Cardiac muscle cell (in vitro differentiated cells and primary cell): Measurements from ENCODE around the gene TRIM67. TPM values are rescaled to one million over a fixed set of nuclear protein-coding genes. Genes with fewer than 3 reads are reported as not detected.

Experiments used
- DNase-seq, 2 donors: peaks; one replicate each; pipeline versions ENCODE4 v3.0.0 to v3.0.0-alpha.2; 2010 to 2017; ENCODE audit warnings: low read depth in 1 of 2, low spot score in 1 of 2
- H3K27ac ChIP-seq: fragments of 200-600 bp; sonication (generic); 2 replicates; pipeline ENCODE4 v1.5.1; 2016
- H3K27me3 ChIP-seq: fragments of 200-600 bp; sonication (generic); 2 replicates; pipeline ENCODE4 v1.6.0; 2016; ENCODE audit warnings: control low read depth
- H3K36me3 ChIP-seq: fragments of 200-600 bp; sonication (generic); 2 replicates; pipeline ENCODE4 v1.5.1; 2016; ENCODE audit warnings: control low read depth
- H3K4me1 ChIP-seq: fragments of 200-600 bp; sonication (generic); 2 replicates; pipeline ENCODE4 v1.8.1; 2017; ENCODE audit warnings: low read depth, mild to moderate bottlenecking, mixed run types
- H3K4me3 ChIP-seq: fragments of 200-600 bp; sonication (generic); 2 replicates; pipeline ENCODE4 v1.5.1; 2016; ENCODE audit warnings: mild to moderate bottlenecking
- H3K9me3 ChIP-seq: fragments of 200-600 bp; sonication (generic); 2 replicates; pipeline ENCODE4 v1.5.1; 2017; ENCODE audit warnings: low read depth, mild to moderate bottlenecking, control low read depth
- polyA plus RNA-seq: library from polyadenylated mRNA; unstranded; fragments of >200 nt; fragmentation: Nextera tagmentation; extraction: Ambion mirVana; gene quantifications from 2 replicates; pipeline ENCODE4 v1.2.1, GENCODE V29; 2016
- total RNA-seq: library from RNA; depleted of rRNA; stranded (reverse); fragments of >200 nt; gene quantifications from 2 replicates; pipeline ENCODE4 v1.2.3, GENCODE V29; 2016
- TF ChIP-seq, protein P1 (sequence below): IDR thresholded peaks from 2 replicates; pipeline ENCODE4 v1.5.1; 2012; ENCODE audit warnings: low read depth, mild to moderate bottlenecking, low read length

Gene TRIM67
- total and polyA plus RNA-seq, 2 experiments from 2014 or later: 0.06 TPM; not detected in 1

DNA sequence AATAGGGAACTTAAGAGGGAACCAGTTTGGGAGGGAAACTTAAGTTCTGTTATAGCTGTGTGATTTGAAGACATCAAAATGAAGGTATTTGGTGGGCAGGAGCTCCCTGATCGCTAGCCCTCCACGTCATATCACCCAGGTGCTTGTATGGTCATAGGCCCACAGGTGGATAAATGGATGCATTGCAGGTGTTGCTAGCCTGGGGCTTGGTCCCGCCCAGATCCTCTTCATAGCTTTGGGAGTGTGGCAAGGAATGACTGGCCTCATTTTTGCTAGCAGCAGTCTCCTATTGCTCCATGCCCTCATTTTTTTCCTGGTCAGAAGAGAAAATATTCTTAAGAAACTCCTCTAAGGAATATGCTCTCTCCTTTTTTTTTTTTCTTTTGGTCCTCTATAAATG is 90.5 kb downstream of the TRIM67 start:
- H3K4me3 ChIP-seq: no peak overlapping the region
- H3K36me3 ChIP-seq: peaks cover 6% of the 10 kb centered on the region
- TF ChIP-seq, protein P1, sequence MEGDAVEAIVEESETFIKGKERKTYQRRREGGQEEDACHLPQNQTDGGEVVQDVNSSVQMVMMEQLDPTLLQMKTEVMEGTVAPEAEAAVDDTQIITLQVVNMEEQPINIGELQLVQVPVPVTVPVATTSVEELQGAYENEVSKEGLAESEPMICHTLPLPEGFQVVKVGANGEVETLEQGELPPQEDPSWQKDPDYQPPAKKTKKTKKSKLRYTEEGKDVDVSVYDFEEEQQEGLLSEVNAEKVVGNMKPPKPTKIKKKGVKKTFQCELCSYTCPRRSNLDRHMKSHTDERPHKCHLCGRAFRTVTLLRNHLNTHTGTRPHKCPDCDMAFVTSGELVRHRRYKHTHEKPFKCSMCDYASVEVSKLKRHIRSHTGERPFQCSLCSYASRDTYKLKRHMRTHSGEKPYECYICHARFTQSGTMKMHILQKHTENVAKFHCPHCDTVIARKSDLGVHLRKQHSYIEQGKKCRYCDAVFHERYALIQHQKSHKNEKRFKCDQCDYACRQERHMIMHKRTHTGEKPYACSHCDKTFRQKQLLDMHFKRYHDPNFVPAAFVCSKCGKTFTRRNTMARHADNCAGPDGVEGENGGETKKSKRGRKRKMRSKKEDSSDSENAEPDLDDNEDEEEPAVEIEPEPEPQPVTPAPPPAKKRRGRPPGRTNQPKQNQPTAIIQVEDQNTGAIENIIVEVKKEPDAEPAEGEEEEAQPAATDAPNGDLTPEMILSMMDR: no peak
- H3K27me3 ChIP-seq: no peaks in the 10 kb centered on the region
- no peak overlapping the region for H3K27ac ChIP-seq
- no peaks in the 10 kb centered on the region for H3K4me1 ChIP-seq
- no peaks in the 10 kb centered on the region for H3K9me3 ChIP-seq
- no peak for DNase-seq

DNA sequence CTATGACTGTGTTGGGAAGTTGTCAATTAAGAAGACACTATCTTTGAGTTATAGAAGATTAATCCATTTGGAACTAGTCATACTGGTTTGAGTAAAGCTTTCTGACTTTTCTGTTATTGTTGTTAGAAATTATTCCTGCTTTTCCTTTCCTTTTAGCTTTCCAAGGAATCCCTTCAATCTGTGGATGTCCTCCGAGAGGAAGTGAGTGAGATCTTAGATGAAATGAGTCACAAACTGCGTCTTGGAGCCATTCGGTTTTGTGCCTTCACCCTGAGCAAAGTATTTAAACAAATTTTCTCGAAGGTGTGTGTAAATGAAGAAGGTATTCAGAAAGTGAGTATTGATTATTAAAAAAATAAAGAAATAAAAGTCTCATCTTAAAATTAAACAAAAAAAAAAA is 98.5 kb downstream of the TRIM67 start:
- TF ChIP-seq, protein P1: no peak
- Histone ChIP-seq H3K9me3 (no peaks in the 10 kb centered on the region), H3K27ac (no peak overlapping the region), H3K4me3 (no peak overlapping the region), H3K27me3 (no peaks in the 10 kb centered on the region), H3K36me3 (peaks cover 28% of the 10 kb centered on the region), H3K4me1 (no peaks in the 10 kb centered on the region)
- DNase-seq: no peak

DNA sequence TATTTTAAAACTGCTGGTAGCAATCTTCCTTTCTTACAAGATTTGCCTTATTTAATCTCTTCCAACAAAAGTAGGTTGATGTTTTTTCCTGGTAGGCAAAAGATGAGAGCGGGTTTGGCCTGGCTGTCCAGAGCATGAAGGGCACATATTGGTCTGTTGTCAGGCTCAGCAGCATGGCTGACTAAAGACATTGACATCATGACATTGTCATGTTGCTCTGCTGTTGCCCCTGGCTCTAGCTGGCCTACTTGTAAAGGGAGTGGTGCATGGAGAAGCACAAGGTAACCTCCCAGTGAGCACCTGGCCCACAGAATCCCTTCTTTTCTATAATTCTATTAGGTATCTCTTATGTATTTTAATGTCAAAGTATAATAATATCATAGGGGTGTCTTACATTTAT is 102.8 kb downstream of the TRIM67 start:
- TF ChIP-seq, protein P1: no peak
- no peak overlapping the region for H3K4me3 ChIP-seq
- H3K27me3 ChIP-seq: no peaks in the 10 kb centered on the region
- no peak for DNase-seq
- no peaks in the 10 kb centered on the region for H3K9me3 ChIP-seq
- no peak overlapping the region for H3K27ac ChIP-seq
- H3K36me3 ChIP-seq: peaks cover 49% of the 10 kb centered on the region
- no peaks in the 10 kb centered on the region for H3K4me1 ChIP-seq

DNA sequence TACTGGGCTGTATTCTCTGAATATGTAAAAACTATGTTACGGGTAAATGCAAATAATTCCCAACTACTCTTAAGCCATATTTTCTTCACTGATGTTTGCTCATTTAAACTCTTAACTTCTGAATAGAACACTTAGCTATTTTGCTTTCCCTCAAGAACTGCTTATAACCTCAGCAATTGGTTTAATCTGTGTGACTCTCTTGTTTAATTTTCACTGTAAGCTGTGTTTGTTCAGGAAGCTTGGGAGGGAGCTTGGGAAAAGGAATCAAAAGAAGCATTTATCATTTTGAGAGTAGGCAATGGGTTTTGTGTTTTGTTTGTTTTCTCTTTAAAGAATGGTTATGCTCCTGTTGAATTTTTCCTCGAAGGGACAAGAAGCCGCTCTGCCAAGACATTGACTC is 103.5 kb downstream of the TRIM67 start:
- H3K9me3 ChIP-seq: no peaks in the 10 kb centered on the region
- no peak overlapping the region for H3K27ac ChIP-seq
- no peaks in the 10 kb centered on the region for H3K4me1 ChIP-seq
- H3K36me3 ChIP-seq: peaks cover 52% of the 10 kb centered on the region
- TF ChIP-seq, protein P1: no peak
- H3K27me3 ChIP-seq: no peaks in the 10 kb centered on the region
- H3K4me3 ChIP-seq: no peak overlapping the region
- no peak for DNase-seq

DNA sequence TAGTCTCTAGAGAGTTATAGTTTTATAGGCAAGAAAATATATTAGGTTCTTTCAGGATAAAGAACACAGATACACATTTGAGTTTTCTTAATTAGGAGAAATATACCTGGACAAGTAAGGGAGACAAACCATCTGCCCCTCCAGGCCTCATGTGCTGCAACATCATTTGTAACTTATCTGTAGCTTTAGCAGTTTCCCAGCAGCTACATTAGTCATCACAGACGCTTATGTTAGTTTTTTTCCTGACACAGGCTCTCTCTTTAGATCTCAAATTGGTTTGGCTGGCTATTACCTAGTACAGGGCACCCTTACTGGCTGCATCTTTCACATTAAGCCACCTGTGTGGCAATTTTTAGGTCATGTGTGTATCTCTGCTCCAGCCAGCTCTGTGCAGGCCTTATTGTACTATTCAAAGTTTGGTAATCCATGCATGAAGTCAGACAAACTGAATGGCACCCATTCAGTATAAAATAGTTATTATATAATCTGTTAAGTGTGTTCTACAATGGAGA is 105.0 kb downstream of the TRIM67 start:
- TF ChIP-seq, protein P1: no peak
- Histone ChIP-seq H3K4me1 (no peaks in the 10 kb centered on the region), H3K9me3 (no peaks in the 10 kb centered on the region), H3K27ac (no peak overlapping the region), H3K36me3 (peaks cover 53% of the 10 kb centered on the region), H3K27me3 (no peaks in the 10 kb centered on the region), H3K4me3 (no peak overlapping the region)
- DNase-seq: peak in 1 of 2 donors; percentile 42

Other genes starting within 250 kb of the TRIM67 start
- gene TTC13, start 183.2 kb upstream of the TRIM67 start, total RNA-seq: 9.1 and 16.3 TPM in 2 replicates
- 7.1 and 13.0 TPM in 2 replicates for gene TTC13, start 183.2 kb upstream of the TRIM67 start, polyA plus RNA-seq
- 18.4 and 21.1 TPM in 2 replicates for gene ARV1, start 183.0 kb upstream of the TRIM67 start, total RNA-seq
- 34.9 and 40.3 TPM in 2 replicates for gene ARV1, start 183.0 kb upstream of the TRIM67 start, polyA plus RNA-seq
- gene FAM89A, start 121.8 kb upstream of the TRIM67 start, total RNA-seq: 13.0 and 24.2 TPM in 2 replicates
- gene FAM89A, start 121.8 kb upstream of the TRIM67 start, polyA plus RNA-seq: 24.1 and 24.7 TPM in 2 replicates
- 36.5 and 41.1 TPM in 2 replicates for gene GNPAT, start 79.2 kb downstream of the TRIM67 start, total RNA-seq
- gene GNPAT, start 79.2 kb downstream of the TRIM67 start, polyA plus RNA-seq: 61.6 and 63.6 TPM in 2 replicates
- 10.3 and 12.6 TPM in 2 replicates for gene EXOC8, start 175.8 kb downstream of the TRIM67 start, total RNA-seq
- gene EXOC8, start 175.8 kb downstream of the TRIM67 start, polyA plus RNA-seq: 3.2 and 4.9 TPM in 2 replicates
- gene SPRTN, start 176.2 kb downstream of the TRIM67 start, total RNA-seq: 15.2 and 30.8 TPM in 2 replicates
- 10.7 and 13.4 TPM in 2 replicates for gene SPRTN, start 176.2 kb downstream of the TRIM67 start, polyA plus RNA-seq